OCI-LY3 (cell line): ENCODE results near the gene SLC43A2.

Experiments used
- CTCF ChIP-seq: fragments of 200-600, 300-600 bp; sonication (generic); IDR thresholded peaks from 2 replicates; pipeline ENCODE4 v1.5.1; 2014; ENCODE audit warnings: antibody characterized with exemption, low read length, low read depth
- EZH2phosphoT487 ChIP-seq: fragments of 200-600 bp; shearing (Covaris generic); IDR thresholded peaks from 2 replicates; pipeline ENCODE4 v1.6.1; 2018; ENCODE audit warnings: antibody characterized with exemption, mixed run types, low read depth

DNA sequence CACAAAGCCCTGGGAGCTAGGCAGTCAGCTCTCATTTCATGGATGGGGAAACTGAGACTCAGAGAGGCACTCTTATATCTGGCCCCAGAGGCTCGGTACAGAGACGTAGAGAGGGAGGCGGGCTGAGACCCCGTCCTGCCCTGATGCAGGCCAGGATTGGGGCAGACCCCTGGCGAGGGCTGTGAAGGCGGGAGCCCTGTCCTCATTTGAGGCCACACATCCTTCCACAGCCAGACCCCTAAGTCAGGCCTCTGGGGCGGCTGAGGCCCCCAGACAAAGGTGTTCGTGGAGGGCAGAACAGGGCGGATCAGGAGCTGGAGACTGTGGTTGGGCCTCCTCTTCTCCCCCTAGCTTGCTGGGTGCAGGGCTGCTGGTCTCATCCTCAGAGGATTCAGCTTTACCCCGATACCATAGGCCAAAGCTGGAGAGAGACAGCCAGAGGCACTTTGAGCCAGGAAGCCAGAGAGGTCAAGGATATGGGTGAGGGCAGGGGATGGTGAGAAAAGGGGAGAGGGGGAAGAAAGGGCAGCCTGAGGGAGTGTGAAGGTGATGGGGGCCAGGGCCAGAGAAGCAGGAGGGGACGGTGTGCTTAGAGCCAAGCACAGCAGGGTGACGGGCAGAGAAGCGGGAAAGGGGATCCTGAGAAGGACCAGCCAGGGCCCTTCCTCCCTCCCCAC lies 17.7 kb upstream of the SLC43A2 start:
- TF ChIP-seq CTCF = no peak
- TF ChIP-seq EZH2phosphoT487 = no peak
